Mesenchymal stem cell (in vitro differentiated cells and primary cell): Measurements from ENCODE around the gene MC1R.

Experiments used
- DNase-seq: peaks from one replicate; pipeline ENCODE4 v3.0.0-alpha.2; 2013
- H2AFZ ChIP-seq: one replicate; pipeline ENCODE4 v1.6.1; 2013; ENCODE audit warnings: low read depth, mild to moderate bottlenecking, control low read depth, inconsistent platforms, low read length, moderate library complexity
- H2AK5ac ChIP-seq: 2 replicates; pipeline ENCODE4 v1.6.1; 2013; ENCODE audit warnings: low read length, moderate library complexity, mild to moderate bottlenecking, inconsistent platforms; ENCODE audit not compliant: severe bottlenecking
- H2BK120ac ChIP-seq: one replicate; pipeline ENCODE4 v1.6.1; 2013; ENCODE audit warnings: low read depth, mild to moderate bottlenecking, inconsistent platforms, low read length, moderate library complexity
- H2BK12ac ChIP-seq, 2 experiments: one replicate each; pipeline ENCODE4 v1.6.1; 2013; ENCODE audit warnings: inconsistent platforms in 2 of 2, low read length in 2 of 2, mild to moderate bottlenecking in 2 of 2, moderate library complexity in 2 of 2, control low read depth in 1 of 2
- H2BK15ac ChIP-seq: one replicate; pipeline ENCODE4 v1.6.1; 2013; ENCODE audit warnings: mild to moderate bottlenecking, low read depth, inconsistent platforms; ENCODE audit not compliant: poor library complexity, severe bottlenecking
- H2BK5ac ChIP-seq: 2 replicates; pipeline ENCODE4 v1.6.1; 2013; ENCODE audit warnings: low read depth, mild to moderate bottlenecking, low read length, control low read depth, inconsistent platforms; ENCODE audit not compliant: poor library complexity, severe bottlenecking
- H3K14ac ChIP-seq, 2 experiments: one replicate each; pipeline ENCODE4 v1.6.1; 2013; ENCODE audit warnings: inconsistent platforms in 2 of 2, low read length in 2 of 2, control low read depth in 1 of 2, mild to moderate bottlenecking in 1 of 2, moderate library complexity in 1 of 2
- H3K18ac ChIP-seq, 2 experiments: one replicate each; pipeline ENCODE4 v1.6.1; 2013; ENCODE audit warnings: inconsistent platforms in 2 of 2, low read length in 2 of 2, control low read depth in 1 of 2, low read depth in 1 of 2, mild to moderate bottlenecking in 1 of 2
- H3K23ac ChIP-seq, 2 experiments: one replicate each; pipeline ENCODE4 v1.6.1; 2013; ENCODE audit warnings: inconsistent platforms in 2 of 2, low read length in 2 of 2, mild to moderate bottlenecking in 2 of 2, moderate library complexity in 2 of 2, control low read depth in 1 of 2
- H3K27ac ChIP-seq: 2 replicates; pipeline ENCODE4 v1.5.1; 2013; ENCODE audit warnings: mild to moderate bottlenecking, moderate library complexity, low read length, control low read depth, inconsistent platforms; ENCODE audit not compliant: poor library complexity, severe bottlenecking
- H3K27me3 ChIP-seq, 2 experiments: 2 replicates each; pipeline versions ENCODE4 v1.6.1 to v1.7.0; 2013; ENCODE audit warnings: low read length in 2 of 2, mild to moderate bottlenecking in 2 of 2, moderate library complexity in 2 of 2, control low read depth in 1 of 2, inconsistent platforms in 1 of 2; ENCODE audit not compliant: control insufficient read depth in 1 of 2, insufficient read depth in 1 of 2
- H3K36me3 ChIP-seq, 2 experiments: 2 replicates each; pipeline versions ENCODE4 v1.6.1 to v1.7.0; 2013; ENCODE audit warnings: low read length in 2 of 2, control low read depth in 1 of 2, inconsistent platforms in 1 of 2, low read depth in 1 of 2, mild to moderate bottlenecking in 1 of 2; ENCODE audit not compliant: insufficient read depth in 2 of 2, control insufficient read depth in 1 of 2
- H3K4ac ChIP-seq, 2 experiments: one replicate each; pipeline ENCODE4 v1.6.1; 2013; ENCODE audit warnings: inconsistent platforms in 2 of 2, low read length in 2 of 2, mild to moderate bottlenecking in 2 of 2, moderate library complexity in 2 of 2, control low read depth in 1 of 2, low read depth in 1 of 2
- H3K4me1 ChIP-seq: 2 replicates; pipeline ENCODE4 v1.6.1; 2013; ENCODE audit warnings: low read depth, low read length, control low read depth; ENCODE audit not compliant: control insufficient read depth, insufficient read depth
- H3K4me2 ChIP-seq: 2 replicates; pipeline ENCODE4 v1.6.1; 2013; ENCODE audit warnings: low read length, mild to moderate bottlenecking, inconsistent platforms; ENCODE audit not compliant: poor library complexity, severe bottlenecking
- H3K4me3 ChIP-seq, 2 experiments: 2 replicates each; pipeline versions ENCODE4 v1.5.1 to v1.7.0; 2013; ENCODE audit warnings: low read length in 2 of 2, mild to moderate bottlenecking in 2 of 2, control low read depth in 1 of 2, low read depth in 1 of 2; ENCODE audit not compliant: insufficient read depth in 1 of 2
- H3K79me1 ChIP-seq: replicated peaks from 2 replicates; pipeline ENCODE4 v1.6.1; 2013; ENCODE audit warnings: mild to moderate bottlenecking, control low read depth, low read length, inconsistent platforms; ENCODE audit not compliant: poor library complexity, severe bottlenecking
- H3K9ac ChIP-seq: 2 replicates; pipeline ENCODE4 v1.7.0; 2013; ENCODE audit warnings: mild to moderate bottlenecking, low read length, moderate library complexity
- H3K9me3 ChIP-seq: 2 replicates; pipeline ENCODE4 v1.7.0; 2013; ENCODE audit warnings: mild to moderate bottlenecking, low read length; ENCODE audit not compliant: control insufficient read depth
- H4K8ac ChIP-seq: one replicate; pipeline ENCODE4 v1.6.1; 2013; ENCODE audit warnings: inconsistent platforms, mild to moderate bottlenecking, low read length, moderate library complexity
- H4K91ac ChIP-seq: one replicate; pipeline ENCODE4 v1.6.1; 2013; ENCODE audit warnings: mild to moderate bottlenecking, low read length, inconsistent platforms
- WGBS: methylation state at CpG from one replicate; pipeline ENCODE4 v1.1.7; 2013; ENCODE audit warnings: mixed read lengths; 5-methylcytosine and 5-hydroxymethylcytosine counted together

The MC1R gene

DNA sequence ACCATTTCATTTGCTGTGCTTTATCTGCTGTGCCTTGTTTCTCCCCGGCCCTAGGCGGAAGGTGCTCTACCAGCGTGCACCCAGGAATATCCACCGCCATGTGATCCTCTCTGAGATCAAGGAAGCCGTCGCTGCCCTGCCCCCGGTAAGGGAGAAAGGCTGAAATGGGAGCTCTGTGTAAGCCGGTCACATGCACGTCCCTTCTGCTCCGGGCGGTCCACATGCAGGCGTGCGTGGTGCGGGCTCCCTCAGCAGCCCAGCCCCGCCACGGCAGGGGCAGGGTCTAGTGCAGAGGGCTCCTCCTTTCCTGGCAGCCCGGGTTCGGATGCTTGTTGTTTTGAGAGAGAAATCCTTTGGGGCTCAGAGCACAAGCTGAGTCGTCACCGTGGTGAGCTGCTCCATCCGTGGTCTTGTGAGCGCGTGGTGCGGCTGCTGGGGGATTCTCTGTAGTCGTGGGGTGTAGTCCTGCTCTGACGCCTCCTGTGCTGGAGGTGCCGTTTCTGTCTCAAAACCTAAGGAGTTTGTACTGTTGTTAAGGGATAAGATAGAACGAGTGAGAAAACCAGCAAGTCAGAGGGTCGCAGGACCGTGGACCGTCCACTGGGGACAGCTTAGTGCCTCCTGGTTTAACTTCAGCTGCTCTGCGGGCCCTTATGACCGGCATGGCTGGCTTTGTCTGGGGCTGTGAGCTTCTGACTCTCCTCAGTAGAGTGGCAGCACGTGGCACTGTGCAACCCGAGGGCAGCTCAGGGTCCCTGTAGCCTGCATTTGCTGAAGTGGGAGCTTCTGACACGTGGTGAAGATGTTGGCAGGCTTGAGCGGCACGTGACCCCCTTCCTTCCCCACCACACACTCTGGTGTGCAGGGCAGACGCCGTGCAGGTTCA lies 12.3 kb upstream of the MC1R start:
- Histone ChIP-seq H2BK120ac (no peak overlapping the region), H3K27me3 (no peaks in the 10 kb centered on the region), H2BK12ac (no peak overlapping the region), H2AFZ (no peak overlapping the region), H3K4me2 (no peak overlapping the region), H2BK5ac (no peak overlapping the region), H3K27ac (no peak overlapping the region), H3K9ac (no peak overlapping the region), H3K9me3 (no peaks in the 10 kb centered on the region), H3K79me1 (peaks cover 22% of the 10 kb centered on the region), H3K4me1 (peaks cover 3% of the 10 kb centered on the region), H3K36me3 (peaks cover 72 to 88% of the 10 kb centered on the region in 2 experiments), H4K91ac (no peak overlapping the region), H3K14ac (no peak overlapping the region), H2AK5ac (no peak overlapping the region), H2BK15ac (no peak overlapping the region), H3K4ac (no peak overlapping the region), H3K4me3 (no peak overlapping the region), H4K8ac (no peak overlapping the region), H3K18ac (no peak overlapping the region), H3K23ac (no peak overlapping the region)
- no peak for DNase-seq
- 97% methylated on average over 40 of the region's 40 CpGs for WGBS

DNA sequence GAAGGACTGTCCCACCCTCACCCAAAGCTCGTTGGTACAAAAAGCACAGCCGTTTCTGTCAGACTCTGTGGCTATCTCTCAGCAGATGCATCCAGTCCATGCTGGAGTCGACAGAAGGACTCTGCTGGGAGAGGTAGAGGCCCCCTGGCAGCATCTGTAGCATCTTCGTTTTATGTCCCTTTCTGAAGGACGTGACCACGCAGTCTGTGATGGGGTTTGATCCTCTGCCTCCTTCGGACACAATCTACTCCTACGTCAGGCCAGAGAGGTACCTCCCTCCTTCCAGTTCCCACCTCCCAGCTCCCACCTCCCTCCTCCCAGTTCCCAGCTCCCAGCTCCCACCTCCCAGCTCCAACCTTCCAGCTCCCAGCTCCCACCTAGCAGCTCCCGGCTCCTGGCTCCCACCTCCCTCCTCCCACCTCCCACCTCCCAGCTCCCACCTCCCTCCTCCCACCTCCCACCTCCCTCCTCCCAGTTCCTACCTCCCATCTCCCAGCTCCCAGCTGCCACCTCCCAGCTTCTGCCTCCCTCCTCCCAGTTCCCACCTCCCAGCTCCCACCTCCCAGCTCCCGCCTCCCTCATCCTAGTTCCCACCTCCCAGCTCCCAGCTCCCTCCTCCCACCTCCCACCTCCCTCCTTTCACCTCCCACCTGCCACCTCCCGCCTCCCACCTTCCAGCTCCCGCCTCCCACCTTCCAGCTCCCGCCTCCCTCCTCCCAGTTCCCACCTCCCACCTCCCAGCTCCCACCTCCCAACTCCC lies 11.4 kb upstream of the MC1R start:
- H3K4me3 ChIP-seq, result no peak overlapping the region
- H2BK12ac ChIP-seq, result no peak overlapping the region
- no peak overlapping the region for H2BK15ac ChIP-seq
- no peaks in the 10 kb centered on the region for H3K9me3 ChIP-seq
- peaks cover 3% of the 10 kb centered on the region for H3K4me1 ChIP-seq
- H2BK5ac ChIP-seq, result no peak overlapping the region
- H2AFZ ChIP-seq, result no peak overlapping the region
- no peak overlapping the region for H3K14ac ChIP-seq
- WGBS, result 94% methylated on average over 6 of the region's 13 CpGs
- H3K27me3 ChIP-seq, result no peaks in the 10 kb centered on the region
- no peak overlapping the region for H3K27ac ChIP-seq
- H2BK120ac ChIP-seq, result no peak overlapping the region
- no peak overlapping the region for H3K9ac ChIP-seq
- DNase-seq, result no peak
- H3K18ac ChIP-seq, result no peak overlapping the region
- no peak overlapping the region for H3K23ac ChIP-seq
- no peak overlapping the region for H2AK5ac ChIP-seq
- H3K4me2 ChIP-seq, result no peak overlapping the region
- no peak overlapping the region for H3K4ac ChIP-seq
- peaks cover 22% of the 10 kb centered on the region for H3K79me1 ChIP-seq
- H4K91ac ChIP-seq, result no peak overlapping the region
- H3K36me3 ChIP-seq, result peaks cover 77 to 94% of the 10 kb centered on the region in 2 experiments
- no peak overlapping the region for H4K8ac ChIP-seq

DNA sequence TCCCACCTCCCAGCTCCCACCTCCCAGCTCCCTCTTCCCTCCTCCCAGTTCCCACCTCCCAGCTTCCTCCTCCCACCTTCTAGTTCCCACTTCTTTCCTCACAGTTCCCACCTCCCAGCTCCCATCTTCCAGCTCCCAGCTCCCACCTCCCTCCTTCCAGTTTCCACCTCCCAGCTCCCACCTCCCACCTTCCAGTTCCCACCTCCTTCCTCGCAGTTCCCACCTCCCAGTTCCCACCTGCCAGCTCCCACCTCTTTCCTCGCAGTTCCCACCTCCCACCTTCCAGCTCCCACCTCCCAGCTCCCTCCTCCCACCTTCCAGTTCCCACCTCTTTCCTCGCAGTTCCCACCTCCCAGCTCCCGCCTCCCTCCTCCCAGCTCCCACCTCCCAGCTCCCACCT lies 10.4 kb upstream of the MC1R start:
- Histone ChIP-seq H2BK15ac (no peak overlapping the region), H4K91ac (no peak overlapping the region), H3K9me3 (no peaks in the 10 kb centered on the region), H2BK5ac (no peak overlapping the region), H3K36me3 (peaks cover 81 to 96% of the 10 kb centered on the region in 2 experiments), H3K4ac (no peak overlapping the region), H2AK5ac (no peak overlapping the region), H3K79me1 (peaks cover 16% of the 10 kb centered on the region), H3K4me2 (no peak overlapping the region), H3K14ac (no peak overlapping the region), H3K23ac (no peak overlapping the region), H2BK120ac (no peak overlapping the region), H2AFZ (no peak overlapping the region), H4K8ac (no peak overlapping the region), H3K27me3 (no peaks in the 10 kb centered on the region), H3K4me1 (peaks cover 5% of the 10 kb centered on the region), H3K18ac (no peak overlapping the region), H3K9ac (no peak overlapping the region), H2BK12ac (no peak overlapping the region), H3K4me3 (no peak overlapping the region), H3K27ac (no peak overlapping the region)
- no peak for DNase-seq
- 82% methylated on average over 4 of the region's 4 CpGs for WGBS
